DMS53 (cell line): ENCODE data around the gene TTC6.

Experiments
- DNase-seq: peaks from one replicate; lab custom pipeline; 2025; lab: John Stamatoyannopoulos, UW

Gene TTC6

GRCh38 chr14:37597914-37598746 is 2.7 kb downstream of the TTC6 start:
- peak; percentile 79 for DNase-seq

GRCh38 chr14:37598747-37599506 is 3.5 kb downstream of the TTC6 start:
- DNase-seq: no peak

- DNase-seq: peak; percentile 69
Measured at GRCh38 chr14:37599507-37600368, 4.3 kb downstream of the TTC6 start.

- DNase-seq: no peak
Measured at GRCh38 chr14:37600880-37601741, 5.7 kb downstream of the TTC6 start.

GRCh38 chr14:37601865-37602264 is 6.4 kb downstream of the TTC6 start:
- DNase-seq: no peak

GRCh38 chr14:37602605-37603453 is 7.4 kb downstream of the TTC6 start:
- DNase-seq: no peak

GRCh38 chr14:37603688-37604251 is 8.3 kb downstream of the TTC6 start:
- no peak for DNase-seq

- DNase-seq: no peak
Measured at GRCh38 chr14:37606678-37607077, 11.2 kb downstream of the TTC6 start.

GRCh38 chr14:37608649-37609048 is 13.2 kb downstream of the TTC6 start:
- no peak for DNase-seq

- no peak for DNase-seq
Measured at GRCh38 chr14:37610945-37611523, 15.6 kb downstream of the TTC6 start.

GRCh38 chr14:37615582-37616289 is 20.3 kb downstream of the TTC6 start:
- no peak for DNase-seq

- no peak for DNase-seq
Measured at GRCh38 chr14:37616853-37617252, 21.4 kb downstream of the TTC6 start.

- no peak for DNase-seq
Measured at GRCh38 chr14:37617864-37618365, 22.5 kb downstream of the TTC6 start.

GRCh38 chr14:37618498-37619028 is 23.1 kb downstream of the TTC6 start:
- no peak for DNase-seq

- DNase-seq: no peak
Measured at GRCh38 chr14:37620856-37621255, 25.4 kb downstream of the TTC6 start.

GRCh38 chr14:37622231-37622923 is 26.9 kb downstream of the TTC6 start:
- no peak for DNase-seq

GRCh38 chr14:37623426-37623951 is 28.1 kb downstream of the TTC6 start:
- no peak for DNase-seq

GRCh38 chr14:37623971-37624370 is 28.5 kb downstream of the TTC6 start:
- no peak for DNase-seq
